Spleen (tissue), 3 donors: ENCODE data around the gene FAM20C.
"Not testable (repeated sequence)": the region's sequence is repeated elsewhere in the genome, so short reads cannot be mapped to it uniquely, and the experiment has no call there.

ENCODE experiments used
- POLR2A ChIP-seq, 3 donors: fragments of 450-650 bp; IDR thresholded peaks; one replicate each; pipeline ENCODE4 v1.5.1; 2017; ENCODE audit warnings: antibody characterized with exemption in 3 of 3, mild to moderate bottlenecking in 1 of 3
- POLR2AphosphoS5 ChIP-seq, 3 donors: sonication (generic); formaldehyde crosslinking; IDR thresholded peaks; one replicate each; pipeline ENCODE4 v1.5.1; 2017; ENCODE audit warnings: antibody characterized with exemption in 3 of 3

- TF ChIP-seq POLR2A, POLR2AphosphoS5 (IDR thresholded peaks at IDR 0.05): not testable (repeated sequence)
These were observed 104.8 kb downstream of the FAM20C start for GRCh38 chr7:297141-297540.
